ENCODE measurements around the gene FZD1.
"Not testable (repeated sequence)": the region's sequence is repeated elsewhere in the genome, so short reads cannot be mapped to it uniquely, and the experiment has no call there.

The FZD1 gene

GRCh38 chr7:91297939-91298338, 33.7 kb downstream of the FZD1 start:
- DNase-seq (ENCODE audit: low spot score): no peak

- DNase-seq (ENCODE audit: low spot score): no peak
Observed at GRCh38 chr7:91299952-91300775, 35.9 kb downstream of the FZD1 start.

GRCh38 chr7:91302794-91303193, 38.6 kb downstream of the FZD1 start:
- DNase-seq (ENCODE audit: low spot score): no peak

- no peak for DNase-seq (ENCODE audit: low spot score)
Observed at GRCh38 chr7:91306266-91306665, 42.0 kb downstream of the FZD1 start.

GRCh38 chr7:91307467-91307866, 43.2 kb downstream of the FZD1 start:
- no peak for DNase-seq (ENCODE audit: low spot score)

GRCh38 chr7:91308191-91308590, 44.0 kb downstream of the FZD1 start:
- not testable (repeated sequence) for DNase-seq (ENCODE audit: low spot score)

- DNase-seq (ENCODE audit: low spot score): no peak
Observed at GRCh38 chr7:91310830-91311460, 46.7 kb downstream of the FZD1 start.

- no peak for DNase-seq (ENCODE audit: low spot score)
Observed at GRCh38 chr7:91311839-91312238, 47.6 kb downstream of the FZD1 start.

- DNase-seq (ENCODE audit: low spot score): no peak
Observed at GRCh38 chr7:91313113-91313512, 48.9 kb downstream of the FZD1 start.

- DNase-seq (ENCODE audit: low spot score): no peak
Observed at GRCh38 chr7:91314591-91315323, 50.5 kb downstream of the FZD1 start.

- no peak for DNase-seq (ENCODE audit: low spot score)
Observed at GRCh38 chr7:91316426-91316825, 52.2 kb downstream of the FZD1 start.

GRCh38 chr7:91319351-91319750, 55.1 kb downstream of the FZD1 start:
- no peak for DNase-seq (ENCODE audit: low spot score)

- no peak for DNase-seq (ENCODE audit: low spot score)
Observed at GRCh38 chr7:91320366-91321078, 56.3 kb downstream of the FZD1 start.
